HT-29 (cell line): ENCODE measurements around the gene PEDS1. TPM values are rescaled to one million over a fixed set of nuclear protein-coding genes. Genes with fewer than 3 reads are reported as not detected.
"Not testable (repeated sequence)": the region's sequence is repeated elsewhere in the genome, so short reads cannot be mapped to it uniquely, and the experiment has no call there.

ENCODE experiments used
- DNase-seq: peaks from one replicate; pipeline ENCODE4 v3.0.0-alpha.2; 2015; ENCODE audit warnings: low spot score
- total RNA-seq: library from RNA; depleted of rRNA; stranded (reverse); fragments of >200 nt; shearing (Covaris generic); gene quantifications from 2 replicates; pipeline ENCODE4 v1.2.3, GENCODE V29; 2014

PEDS1 gene
- total RNA-seq, 1 experiment from 2014 or later, result 98.6 TPM

DNA sequence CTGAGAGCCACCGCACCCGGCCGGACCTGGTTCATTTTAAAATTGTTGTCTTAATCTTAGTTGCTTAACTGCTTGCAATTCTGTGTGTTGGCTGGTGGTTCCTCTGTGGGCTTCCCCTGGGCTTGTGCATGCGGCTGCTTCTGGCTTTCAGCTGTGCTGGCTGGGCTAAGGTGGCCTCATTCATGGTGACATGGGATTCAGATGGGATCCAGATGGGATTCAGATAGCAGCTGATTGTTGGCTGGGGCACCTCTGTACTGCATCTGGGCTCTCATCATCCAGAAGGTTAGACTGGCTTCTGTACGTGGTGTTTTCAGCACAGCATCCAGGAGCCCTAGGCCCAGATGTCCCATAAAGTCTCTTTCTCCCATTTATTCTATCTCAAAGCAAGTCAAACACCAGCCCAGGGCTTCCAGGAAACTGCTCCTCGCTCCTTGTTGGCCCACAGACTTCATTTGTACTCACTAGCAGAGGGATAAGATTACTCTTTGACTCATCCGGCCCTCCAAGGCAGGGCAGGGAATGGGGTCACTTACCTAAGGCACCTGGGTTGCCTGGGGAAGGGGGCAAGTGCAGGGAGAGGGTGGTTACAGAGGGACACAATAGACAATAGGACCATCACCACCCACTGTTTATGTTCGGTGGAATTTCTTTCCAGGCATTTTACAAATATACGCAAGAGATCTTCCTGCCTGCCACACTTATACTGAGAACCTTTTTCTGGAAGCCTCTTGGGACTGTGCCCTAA is 10.2 kb upstream of the PEDS1 start:
- DNase-seq, result peak; percentile 59

DNA sequence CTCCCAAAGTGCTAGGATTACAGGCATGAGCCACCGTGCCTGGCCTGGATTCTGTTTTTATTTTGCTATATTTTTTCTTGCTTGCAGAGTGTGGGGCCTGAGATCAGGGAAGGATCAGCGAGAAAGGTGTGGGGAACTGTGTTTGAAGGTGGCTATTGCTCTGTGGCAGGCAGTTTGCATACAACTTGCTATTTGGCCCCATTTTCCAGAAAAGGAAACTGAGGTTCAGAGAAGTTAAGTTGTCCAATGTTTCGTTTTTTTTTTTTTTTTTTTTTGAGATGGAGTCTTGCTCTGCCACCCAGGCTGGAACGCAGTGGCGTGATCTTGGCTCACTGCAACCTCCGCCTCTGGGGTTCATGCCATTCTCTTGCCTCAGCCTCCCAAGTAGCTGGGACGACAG is 8.0 kb upstream of the PEDS1 start:
- DNase-seq, result not testable (repeated sequence)

DNA sequence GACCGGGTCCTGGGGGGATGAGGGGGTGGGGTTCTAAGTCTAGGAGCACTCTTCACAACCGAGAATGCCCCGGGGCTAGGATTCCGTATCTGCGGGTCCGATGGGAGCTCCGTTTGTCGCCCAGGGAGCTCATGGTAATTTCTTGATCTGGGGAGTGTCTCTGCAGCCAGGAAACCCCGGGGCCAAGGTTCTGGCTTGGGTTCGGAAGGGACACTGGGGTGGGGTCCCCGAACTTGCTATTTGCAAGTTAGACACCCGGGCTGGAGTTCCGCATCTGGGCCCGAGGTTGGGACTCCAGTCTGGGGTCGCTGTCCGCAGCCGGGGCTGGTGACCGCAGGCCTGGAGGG is 397 bp downstream of the PEDS1 start:
- DNase-seq, result no peak

DNA sequence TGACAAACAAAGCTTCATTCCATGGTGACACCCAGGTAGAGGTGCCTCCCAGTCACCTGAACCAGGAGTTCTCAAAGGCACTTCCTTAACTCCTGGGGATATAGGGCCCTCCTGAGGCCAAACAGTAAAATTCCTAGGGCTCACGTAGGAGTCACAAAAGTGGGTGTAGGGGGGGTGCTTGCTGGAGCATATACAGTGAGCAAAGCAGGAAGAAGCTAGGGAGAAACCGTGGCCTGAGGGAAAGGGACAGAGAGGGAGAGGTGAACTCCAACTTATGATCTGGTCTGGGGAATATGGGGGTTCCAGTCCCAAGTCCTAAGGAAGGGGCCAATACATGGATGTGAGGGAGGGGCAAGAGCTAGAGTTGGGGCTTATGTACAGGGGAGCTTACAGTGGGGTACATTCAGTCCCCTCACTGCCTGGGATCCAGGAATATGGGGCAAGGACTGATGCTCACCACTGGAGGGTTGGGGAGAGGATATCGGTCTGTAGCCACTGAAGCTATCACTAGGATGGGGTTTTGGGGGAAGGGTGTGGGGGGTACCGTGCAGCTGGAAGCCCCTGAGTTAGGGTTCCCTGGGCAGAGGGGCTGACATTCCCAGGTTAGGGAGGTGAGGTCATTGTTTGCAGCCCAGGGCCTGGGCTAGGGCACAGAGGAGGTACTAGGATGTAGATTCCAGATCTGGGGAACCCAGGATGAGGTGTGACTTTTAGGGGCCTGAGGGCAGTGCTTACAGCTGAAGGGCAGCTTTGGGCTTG is 950 bp downstream of the PEDS1 start:
- peak; percentile 86 for DNase-seq

DNA sequence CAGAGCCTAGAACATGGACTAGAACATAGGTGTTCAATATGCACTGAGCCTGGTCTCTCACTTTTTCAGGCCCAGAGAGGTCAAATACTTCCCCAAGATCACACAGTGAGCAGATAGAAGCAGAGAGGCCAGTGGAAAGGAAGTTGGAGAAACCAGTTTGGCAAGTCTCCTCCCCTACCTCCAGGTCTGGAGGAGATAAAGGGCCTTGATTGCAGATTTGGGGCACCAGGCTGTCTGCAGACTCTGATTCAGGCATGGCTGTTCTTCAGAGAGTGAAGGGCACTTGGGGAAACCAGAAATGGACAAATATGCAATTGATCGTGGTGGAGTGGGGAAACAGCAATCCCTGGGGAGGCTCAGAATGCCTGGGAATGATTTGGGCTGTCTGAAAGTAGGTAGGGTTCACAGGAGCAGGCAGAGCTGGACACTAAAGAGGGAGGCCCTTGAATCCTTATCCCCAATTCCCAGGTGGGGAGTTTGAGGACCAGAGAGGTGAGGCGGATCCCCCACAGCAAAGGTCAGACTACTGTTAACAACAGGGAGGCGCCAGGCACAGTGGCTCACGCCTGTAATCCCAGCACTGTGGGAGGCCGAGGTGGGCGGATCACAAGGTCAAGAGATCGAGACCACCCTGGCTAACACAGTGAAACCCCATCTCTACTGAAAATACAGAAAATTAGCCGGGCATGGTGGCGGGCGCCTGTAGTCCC is 2.3 kb downstream of the PEDS1 start:
- peak; percentile 97 for DNase-seq

DNA sequence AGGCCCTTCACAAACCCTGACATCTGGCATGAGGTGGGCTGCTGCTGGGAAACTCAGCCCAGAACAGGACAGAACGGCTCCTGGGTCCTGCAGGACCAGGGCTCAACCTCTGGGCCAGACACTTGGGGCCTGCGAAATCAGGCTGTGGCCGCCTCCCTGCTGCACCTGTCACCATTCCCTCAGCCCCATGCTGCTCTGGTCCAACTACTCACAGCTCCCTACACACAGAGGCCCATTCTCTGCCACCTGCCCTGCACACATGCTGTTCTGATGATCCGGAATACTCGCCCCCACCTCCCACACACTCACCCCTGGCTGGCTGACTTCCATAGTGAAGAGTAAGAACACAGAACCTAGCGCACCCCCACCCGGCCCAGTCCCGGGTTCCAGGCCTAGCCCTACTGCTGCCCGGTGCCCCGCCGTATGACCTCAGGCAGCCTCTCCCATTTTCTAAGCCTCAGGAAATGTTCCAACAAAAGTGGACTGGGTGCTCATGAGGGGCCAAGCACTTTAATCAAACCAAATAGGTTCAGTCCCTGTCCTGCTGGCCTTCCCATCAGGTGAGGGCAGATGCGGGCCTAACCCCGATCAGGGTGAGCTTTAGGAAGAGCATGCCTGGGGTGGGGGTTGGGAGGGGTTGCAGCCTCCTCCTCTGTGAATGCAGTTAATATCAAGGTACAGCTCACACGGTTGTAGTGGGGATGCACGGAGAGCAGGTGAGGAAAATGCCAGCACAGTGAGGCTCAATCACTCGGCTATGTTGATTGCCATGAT is 3.9 kb downstream of the PEDS1 start:
- no peak for DNase-seq

DNA sequence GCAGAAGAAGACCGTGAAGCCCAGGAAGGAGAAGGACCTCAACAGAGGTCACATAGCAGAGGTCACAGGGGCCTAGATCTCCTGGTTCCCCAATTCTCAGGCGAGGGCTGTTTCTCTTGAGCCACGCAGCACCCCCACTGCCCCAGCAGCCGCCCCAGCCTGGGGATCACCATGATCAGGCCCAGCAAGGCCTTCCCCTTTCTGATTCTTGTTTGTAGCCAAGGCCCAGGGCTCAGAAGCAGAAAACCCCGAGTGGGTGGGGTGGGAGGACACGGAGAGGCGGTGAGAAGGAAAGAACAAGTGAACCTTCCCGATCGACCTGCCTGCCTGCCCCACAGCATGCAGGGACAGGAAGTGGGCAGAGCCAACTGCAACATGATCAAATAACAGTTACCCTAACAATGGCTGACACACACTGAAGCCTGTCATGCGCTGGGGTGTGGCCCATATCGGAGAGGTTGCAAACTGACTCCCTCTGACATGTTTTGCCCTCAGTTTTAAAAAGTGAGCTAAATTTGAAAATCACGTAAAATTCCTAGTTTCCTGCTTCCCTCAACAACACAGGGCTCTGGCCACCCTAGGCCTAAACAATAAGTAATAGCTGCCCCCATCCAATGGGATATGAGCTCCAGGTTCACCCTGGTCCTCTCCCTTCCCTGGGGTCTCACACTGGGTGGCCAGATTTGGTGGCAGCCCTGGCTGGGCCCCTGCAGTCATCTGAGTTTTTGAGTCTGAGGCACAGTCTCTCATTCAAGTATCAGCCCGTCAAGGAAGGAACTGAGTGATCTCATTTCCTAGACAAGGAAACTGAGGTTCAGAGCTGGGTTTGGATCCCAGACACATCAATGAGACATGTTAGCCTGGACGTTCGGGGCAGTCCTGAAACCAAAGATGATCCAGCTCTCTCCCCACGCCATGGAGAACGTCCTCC is 6.5 kb downstream of the PEDS1 start:
- DNase-seq, result peak; percentile 64

DNA sequence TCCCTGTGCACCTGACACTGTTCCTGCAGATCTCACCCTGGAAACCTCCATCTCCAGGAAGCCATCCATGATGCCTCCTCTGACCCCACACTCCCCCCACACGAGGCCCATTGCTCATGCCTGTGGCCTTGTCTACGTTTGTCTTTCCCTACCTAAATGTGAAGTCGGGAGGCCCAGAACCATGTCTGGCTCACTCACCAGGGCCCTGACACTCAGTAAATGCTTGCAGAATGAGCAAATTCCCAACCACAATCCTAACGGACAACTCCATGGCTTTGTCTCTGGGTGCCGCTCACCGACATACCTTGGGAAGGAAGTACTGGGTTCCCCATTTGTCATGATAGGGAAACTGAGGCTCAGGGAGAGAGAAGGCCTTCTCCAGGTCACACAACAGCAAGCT is 7.3 kb downstream of the PEDS1 start:
- no peak for DNase-seq

DNA sequence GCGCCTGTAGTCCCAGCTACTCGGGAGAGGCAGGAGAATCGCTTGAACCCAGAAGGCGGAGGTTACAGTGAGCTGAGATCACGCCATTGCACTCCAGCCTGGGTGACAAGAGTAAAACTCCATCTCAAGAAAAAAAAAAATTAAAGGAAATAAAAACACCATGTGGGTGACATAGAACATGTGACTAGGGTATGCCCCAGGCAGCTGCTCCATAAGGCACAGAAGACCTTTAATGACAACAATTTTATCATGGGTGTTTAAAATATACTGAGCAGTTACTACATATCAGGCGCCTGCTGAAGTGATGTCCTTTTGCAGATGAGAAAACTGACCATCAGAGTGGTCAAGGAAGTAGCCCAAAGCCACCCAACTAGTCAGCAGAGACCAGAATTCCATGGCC is 8.0 kb downstream of the PEDS1 start:
- DNase-seq, result no peak

DNA sequence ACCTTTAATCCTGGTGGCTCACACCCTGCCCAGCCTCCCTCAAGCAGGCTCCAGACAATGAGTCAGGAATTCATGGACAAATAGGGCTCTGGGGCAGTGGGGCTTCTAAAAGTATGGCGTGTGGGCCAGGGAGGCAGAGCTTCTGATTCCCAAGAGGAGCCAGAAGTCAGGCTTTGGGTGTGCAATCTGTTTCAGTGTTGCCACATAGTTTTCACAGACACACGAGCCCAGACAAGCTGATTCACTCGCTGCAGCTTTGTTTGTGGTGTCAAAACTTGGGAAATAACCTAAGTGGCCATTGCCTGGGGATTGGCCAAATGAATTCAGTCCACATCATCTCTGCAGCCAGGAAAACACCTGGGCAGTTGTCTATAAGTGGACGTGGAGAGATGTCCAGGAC is 9.2 kb downstream of the PEDS1 start:
- no peak for DNase-seq

DNA sequence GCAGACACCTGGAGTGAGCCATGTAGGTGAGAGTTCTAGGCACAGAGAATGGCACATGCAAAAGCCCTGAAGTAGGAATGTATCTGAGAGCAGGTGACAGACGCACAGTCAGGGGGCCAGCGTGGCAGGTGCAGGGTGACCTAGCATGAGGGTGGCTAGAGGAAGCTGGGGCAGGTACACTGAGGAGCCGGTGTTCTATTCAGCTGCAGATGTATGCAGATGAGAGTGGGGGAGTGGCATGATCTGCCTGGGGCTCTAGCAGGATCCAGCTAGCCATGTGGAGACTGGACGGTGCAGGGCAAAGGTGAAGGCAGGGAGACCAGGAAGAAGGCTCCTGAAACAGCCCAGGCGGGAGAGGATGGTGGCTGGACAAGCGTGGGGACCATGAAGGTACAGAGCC is 10.7 kb downstream of the PEDS1 start:
- DNase-seq, result no peak

DNA sequence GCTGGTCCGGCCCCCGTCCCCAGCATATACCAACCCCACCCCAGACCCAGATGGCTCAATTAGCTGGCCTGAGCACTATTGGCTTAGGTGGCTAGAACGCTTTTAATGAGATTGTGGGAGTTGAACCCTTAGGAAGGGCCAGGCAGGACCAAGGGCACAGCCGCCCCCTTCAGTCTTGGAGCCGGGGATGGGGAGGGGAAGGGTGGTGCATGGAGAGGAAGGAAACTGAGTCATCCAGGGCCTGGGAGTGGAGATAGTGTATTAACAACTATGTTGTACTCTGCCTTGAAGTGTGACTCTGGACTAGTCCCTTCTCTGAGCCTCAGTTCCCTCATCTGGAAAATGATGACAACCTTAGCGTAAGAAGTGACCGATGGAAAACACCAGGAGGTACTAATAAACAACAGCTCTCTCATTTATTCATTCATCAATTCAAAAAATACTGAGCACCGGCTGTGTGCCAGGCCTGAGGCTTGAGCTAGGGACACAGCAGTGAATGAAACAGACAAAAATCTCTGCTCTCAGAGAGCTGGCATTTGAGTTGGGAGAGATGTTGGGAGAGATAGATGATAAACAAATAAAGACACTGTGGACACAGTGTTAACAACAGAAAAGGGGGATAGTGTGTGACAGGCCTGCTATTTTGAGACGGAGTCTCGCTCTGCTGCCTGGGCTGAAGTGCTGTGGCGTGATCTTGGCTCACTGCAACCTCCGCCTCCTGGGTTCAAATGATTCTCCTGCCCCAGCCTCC is 11.5 kb downstream of the PEDS1 start:
- DNase-seq, result no peak

DNA sequence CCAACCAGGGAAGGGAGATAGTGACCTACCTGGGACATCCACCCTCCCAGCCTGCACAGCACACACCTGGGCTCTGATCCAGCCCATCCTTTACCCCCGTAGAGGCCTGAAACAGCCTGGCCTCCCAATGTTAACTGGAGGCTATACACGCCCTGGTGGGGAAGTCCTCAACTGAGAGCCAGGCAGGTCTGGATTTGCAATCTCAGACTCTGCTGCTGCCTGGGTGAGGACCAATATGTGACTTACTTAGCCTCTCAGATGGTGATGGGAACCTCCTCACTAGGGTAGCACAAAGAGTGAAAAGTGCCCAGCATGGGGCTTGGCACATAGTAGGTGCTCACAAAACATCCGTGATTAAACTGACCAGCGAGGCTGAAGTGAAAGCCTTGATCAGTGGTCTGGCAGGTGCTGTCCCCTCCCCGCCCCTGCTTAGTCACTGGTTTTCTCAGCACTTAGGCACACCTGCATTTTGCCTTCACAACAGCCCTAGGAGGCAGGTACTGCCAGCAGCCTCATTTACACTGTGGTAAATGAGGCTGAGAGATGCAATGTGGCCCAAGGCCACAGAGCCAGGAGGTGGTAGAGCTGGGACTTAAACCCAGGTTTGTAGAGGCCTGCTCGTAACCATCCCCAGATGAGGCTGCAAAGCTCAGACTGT is 12.4 kb downstream of the PEDS1 start:
- DNase-seq, result no peak

DNA sequence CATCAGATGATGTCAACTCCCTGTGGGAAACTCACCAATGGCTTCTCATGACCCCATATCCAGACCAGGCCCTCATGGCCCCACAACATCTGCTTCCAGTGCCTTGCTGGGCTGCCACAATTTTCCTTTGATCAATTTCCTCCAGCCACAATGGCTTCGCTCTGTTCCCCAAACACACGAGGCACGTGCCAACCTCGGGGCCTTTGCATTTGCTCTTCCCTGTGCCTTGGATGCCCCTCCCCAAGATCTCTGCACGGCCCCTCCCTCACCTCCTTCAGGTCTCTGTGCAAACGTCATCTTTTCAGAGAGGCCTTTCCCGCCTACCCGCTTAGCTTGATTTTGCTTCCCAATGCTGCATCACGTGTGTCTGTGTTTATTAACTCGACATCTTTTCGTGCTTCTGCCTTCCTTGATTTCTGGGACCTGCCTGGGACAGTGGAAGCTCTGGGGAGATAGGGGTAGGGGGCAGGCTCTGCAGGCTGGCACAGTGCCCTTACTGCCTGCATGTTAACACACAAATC is 13.1 kb downstream of the PEDS1 start:
- DNase-seq, result no peak

DNA sequence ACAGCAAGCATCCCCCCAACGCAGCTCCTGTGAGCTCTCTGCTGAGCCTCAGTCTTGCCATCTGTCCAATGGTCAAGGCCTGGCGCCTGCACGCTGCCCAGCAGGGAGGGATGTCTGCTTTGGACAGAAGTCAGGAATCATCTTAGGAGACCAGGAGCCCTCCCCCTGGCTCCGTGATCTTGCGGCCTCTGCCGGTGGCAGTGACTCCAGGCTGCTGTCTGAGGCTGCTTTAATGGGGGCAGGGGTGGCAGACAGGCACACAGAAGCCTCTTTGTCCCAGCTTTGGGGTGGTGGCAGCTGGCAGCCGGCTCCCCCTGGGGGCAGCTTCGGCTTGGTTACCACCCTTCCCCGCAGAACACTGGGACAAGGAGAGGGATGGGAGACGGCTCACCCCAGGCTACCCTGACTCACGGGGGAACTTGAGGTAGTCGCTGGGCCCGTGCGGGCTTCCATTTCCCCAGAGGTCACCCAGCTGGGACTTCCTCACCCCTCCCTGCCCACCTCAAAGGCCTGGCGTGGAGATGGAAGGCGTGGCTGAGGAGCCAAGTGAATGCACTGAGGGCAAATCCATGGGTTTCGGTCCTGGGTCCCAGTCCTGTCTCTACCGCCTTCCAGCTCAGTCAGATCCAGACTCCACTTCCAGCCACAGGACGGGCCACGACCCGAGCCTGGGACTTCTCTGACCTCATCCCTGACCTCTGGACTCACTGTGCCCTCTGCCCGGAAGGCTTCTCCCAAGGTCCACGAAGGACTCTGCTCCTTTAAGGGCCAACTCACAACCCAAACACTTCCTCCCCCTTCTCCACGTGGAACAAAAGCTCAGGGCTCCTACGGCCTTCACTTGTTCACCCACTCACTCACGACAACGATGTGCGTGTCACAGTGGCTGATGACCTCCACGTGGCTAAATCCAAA is 14.8 kb downstream of the PEDS1 start:
- peak; percentile 90 for DNase-seq

DNA sequence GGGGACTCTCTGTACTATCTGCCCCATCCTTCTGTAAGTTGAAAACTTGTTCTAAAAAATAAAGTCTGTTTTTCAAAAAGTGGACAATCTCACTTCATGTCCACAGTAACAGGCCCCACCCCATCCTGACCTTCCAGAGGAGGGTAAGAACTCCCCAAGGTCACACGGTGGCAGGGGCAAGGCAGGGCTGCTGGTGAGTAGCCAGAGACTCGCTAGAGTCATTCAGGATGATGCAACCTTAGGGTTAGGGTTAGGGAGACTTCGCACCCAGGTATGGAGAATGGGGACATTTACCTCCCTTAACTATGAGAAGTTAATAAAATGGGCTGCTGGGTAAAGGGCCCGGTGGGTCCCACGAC is 15.4 kb downstream of the PEDS1 start:
- no peak for DNase-seq

DNA sequence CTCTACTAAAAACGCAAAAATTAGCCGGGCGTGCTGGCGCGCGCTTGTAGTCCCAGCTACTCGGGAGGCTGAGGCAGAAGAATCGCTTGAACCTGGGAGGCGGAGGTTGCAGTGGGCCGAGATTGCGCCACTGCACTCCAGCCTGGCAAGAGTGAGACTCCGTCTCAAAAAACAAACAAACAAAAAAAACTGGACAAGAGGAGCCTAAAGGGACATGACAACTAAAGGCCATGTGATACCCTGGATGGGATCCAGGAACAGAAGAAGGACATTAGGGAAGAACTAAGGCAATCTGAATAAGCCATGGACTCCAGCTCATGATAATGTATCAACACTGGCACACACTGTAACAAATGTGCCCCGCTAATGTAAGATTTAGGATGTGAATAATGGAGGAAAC is 15.8 kb downstream of the PEDS1 start:
- DNase-seq, result not testable (repeated sequence)
